ENCODE measurements around the gene SNCAIP.

The SNCAIP gene

GRCh38 chr5:122323738-122324137 is 11.7 kb downstream of the SNCAIP start:
- no peak for TF ChIP-seq ZNF565 (CRISPR knock-in tag; conservative IDR thresholded peaks at IDR 0.05; ENCODE audit: low read depth)
- TF ChIP-seq ESRRG (CRISPR knock-in tag; IDR thresholded peaks at IDR 0.05): no peak
- TF ChIP-seq OSR1 (CRISPR knock-in tag; IDR thresholded peaks at IDR 0.05): no peak
- TF ChIP-seq TCF4 (CRISPR knock-in tag; IDR thresholded peaks at IDR 0.05; ENCODE audit: borderline replicate concordance): no peak
- TF ChIP-seq PATZ1 (CRISPR knock-in tag; IDR thresholded peaks at IDR 0.05; ENCODE audit: borderline replicate concordance): no peak
- no peak for TF ChIP-seq CREB5 (CRISPR knock-in tag; IDR thresholded peaks at IDR 0.05; ENCODE audit: low read depth)
- TF ChIP-seq TOX (CRISPR knock-in tag; IDR thresholded peaks at IDR 0.05; ENCODE audit: borderline replicate concordance): no peak
- no peak for ATAC-seq

GRCh38 chr5:122327110-122327509 is 15.1 kb downstream of the SNCAIP start:
- TF ChIP-seq POU6F1 (CRISPR knock-in tag; IDR thresholded peaks at IDR 0.05; ENCODE audit: borderline replicate concordance, low read depth) (no peak), TSHZ2 (CRISPR knock-in tag; IDR thresholded peaks at IDR 0.05) (no peak), ZNF8 (CRISPR knock-in tag; IDR thresholded peaks at IDR 0.05) (no peak), CSDC2 (CRISPR knock-in tag; IDR thresholded peaks at IDR 0.05) (no peak), ZFP30 (CRISPR knock-in tag; IDR thresholded peaks at IDR 0.05) (no peak), CSRNP3 (CRISPR knock-in tag; IDR thresholded peaks at IDR 0.05) (no peak), PPARA (CRISPR knock-in tag; IDR thresholded peaks at IDR 0.05; ENCODE audit: borderline replicate concordance) (no peak), PATZ1 (CRISPR knock-in tag; IDR thresholded peaks at IDR 0.05; ENCODE audit: borderline replicate concordance) (no peak), ARNTL (CRISPR knock-in tag; IDR thresholded peaks at IDR 0.05; ENCODE audit: borderline replicate concordance, low read depth) (no peak), ZNF70 (CRISPR knock-in tag; IDR thresholded peaks at IDR 0.05) (no peak), ISL1 (CRISPR knock-in tag; IDR thresholded peaks at IDR 0.05) (no peak), SNAI2 (CRISPR knock-in tag; IDR thresholded peaks at IDR 0.05) (no peak), ZC3H10 (CRISPR knock-in tag; IDR thresholded peaks at IDR 0.05) (no peak), OSR1 (CRISPR knock-in tag; IDR thresholded peaks at IDR 0.05) (no peak), TOX (CRISPR knock-in tag; IDR thresholded peaks at IDR 0.05; ENCODE audit: borderline replicate concordance) (no peak), CREB5 (CRISPR knock-in tag; IDR thresholded peaks at IDR 0.05; ENCODE audit: low read depth) (no peak), GLIS3 (CRISPR knock-in tag; IDR thresholded peaks at IDR 0.05) (no peak), RARB (CRISPR knock-in tag; IDR thresholded peaks at IDR 0.05) (no peak), BACH2 (CRISPR knock-in tag; IDR thresholded peaks at IDR 0.05; ENCODE audit: borderline replicate concordance) (no peak)
- ATAC-seq: no peak

Measured in SK-N-SH treated with all-trans-retinoic acid at 6 μM for 48 hours (cell line).